Measurements from ENCODE around the gene HOXD10. TPM values are rescaled to one million over a fixed set of nuclear protein-coding genes. Genes with fewer than 3 reads are reported as not detected.

Gene HOXD10
- total RNA-seq, 2 experiments from 2014 or later = not detected

DNA sequence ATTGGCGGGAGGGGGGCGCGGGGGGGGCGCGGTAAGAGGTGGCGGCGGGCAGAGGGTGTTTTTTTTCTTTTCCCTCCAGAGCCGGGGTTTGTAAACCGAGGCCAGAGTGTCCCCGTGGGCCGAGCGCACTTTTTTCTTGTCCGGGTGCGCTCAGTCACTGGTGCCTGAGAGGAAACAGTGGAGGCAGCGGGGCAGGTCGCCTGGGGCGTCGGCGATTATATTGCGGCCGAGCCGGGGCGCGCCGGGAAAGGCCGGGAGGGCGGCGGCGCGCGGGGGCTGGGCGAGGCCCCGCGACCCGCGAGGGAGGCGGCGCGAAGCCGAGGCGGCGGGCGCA lies 13.2 kb downstream of the HOXD10 start:
- no peak for DNase-seq (ENCODE audit: low spot score)
- no peak for TF ChIP-seq EZH2phosphoT487 (IDR thresholded peaks at IDR 0.05; ENCODE audit: borderline replicate concordance, low read depth, low read length)
- TF ChIP-seq, protein P1, sequence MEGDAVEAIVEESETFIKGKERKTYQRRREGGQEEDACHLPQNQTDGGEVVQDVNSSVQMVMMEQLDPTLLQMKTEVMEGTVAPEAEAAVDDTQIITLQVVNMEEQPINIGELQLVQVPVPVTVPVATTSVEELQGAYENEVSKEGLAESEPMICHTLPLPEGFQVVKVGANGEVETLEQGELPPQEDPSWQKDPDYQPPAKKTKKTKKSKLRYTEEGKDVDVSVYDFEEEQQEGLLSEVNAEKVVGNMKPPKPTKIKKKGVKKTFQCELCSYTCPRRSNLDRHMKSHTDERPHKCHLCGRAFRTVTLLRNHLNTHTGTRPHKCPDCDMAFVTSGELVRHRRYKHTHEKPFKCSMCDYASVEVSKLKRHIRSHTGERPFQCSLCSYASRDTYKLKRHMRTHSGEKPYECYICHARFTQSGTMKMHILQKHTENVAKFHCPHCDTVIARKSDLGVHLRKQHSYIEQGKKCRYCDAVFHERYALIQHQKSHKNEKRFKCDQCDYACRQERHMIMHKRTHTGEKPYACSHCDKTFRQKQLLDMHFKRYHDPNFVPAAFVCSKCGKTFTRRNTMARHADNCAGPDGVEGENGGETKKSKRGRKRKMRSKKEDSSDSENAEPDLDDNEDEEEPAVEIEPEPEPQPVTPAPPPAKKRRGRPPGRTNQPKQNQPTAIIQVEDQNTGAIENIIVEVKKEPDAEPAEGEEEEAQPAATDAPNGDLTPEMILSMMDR (conservative IDR thresholded peaks at IDR 0.05; ENCODE audit: low read length) = no peak
- Histone ChIP-seq H2AFZ (ENCODE audit: low read length) (no peak overlapping the region), H3K36me3 (ENCODE audit: insufficient read depth, low read length) (no peaks in the 10 kb centered on the region), H3K79me2 (ENCODE audit: insufficient read depth, low read depth, low read length) (no peaks in the 10 kb centered on the region), H4K20me1 (ENCODE audit: insufficient read depth, low read length) (no peaks in the 10 kb centered on the region), H3K9me2 (ENCODE audit: insufficient read depth, low read length) (no peaks in the 10 kb centered on the region), H3K4me3 (ENCODE audit: low read depth, low read length, poor library complexity, severe bottlenecking) (no peak overlapping the region), H3K4me2 (ENCODE audit: low read length) (no peak overlapping the region), H3K4me1 (ENCODE audit: insufficient read depth, low read length, poor library complexity, severe bottlenecking) (no peaks in the 10 kb centered on the region), H3K9me3 (ENCODE audit: low read length) (no peaks in the 10 kb centered on the region), H3K27ac (ENCODE audit: low read depth, low read length, poor library complexity, severe bottlenecking) (no peak overlapping the region)
- no TSS peak for BruUV-seq (replicated peaks)
- POLR2A ChIA-PET = no interaction called here
- CTCF ChIA-PET (ENCODE audit: unreplicated experiment) = no interaction called here
- intact Hi-C loops (cut with micrococcal nuclease; ENCODE audit: unreplicated experiment) = loop anchor here (5.0 kb wide), 1 partner anchor 423 kb away; no protein-coding TSS in a partner anchor

DNA sequence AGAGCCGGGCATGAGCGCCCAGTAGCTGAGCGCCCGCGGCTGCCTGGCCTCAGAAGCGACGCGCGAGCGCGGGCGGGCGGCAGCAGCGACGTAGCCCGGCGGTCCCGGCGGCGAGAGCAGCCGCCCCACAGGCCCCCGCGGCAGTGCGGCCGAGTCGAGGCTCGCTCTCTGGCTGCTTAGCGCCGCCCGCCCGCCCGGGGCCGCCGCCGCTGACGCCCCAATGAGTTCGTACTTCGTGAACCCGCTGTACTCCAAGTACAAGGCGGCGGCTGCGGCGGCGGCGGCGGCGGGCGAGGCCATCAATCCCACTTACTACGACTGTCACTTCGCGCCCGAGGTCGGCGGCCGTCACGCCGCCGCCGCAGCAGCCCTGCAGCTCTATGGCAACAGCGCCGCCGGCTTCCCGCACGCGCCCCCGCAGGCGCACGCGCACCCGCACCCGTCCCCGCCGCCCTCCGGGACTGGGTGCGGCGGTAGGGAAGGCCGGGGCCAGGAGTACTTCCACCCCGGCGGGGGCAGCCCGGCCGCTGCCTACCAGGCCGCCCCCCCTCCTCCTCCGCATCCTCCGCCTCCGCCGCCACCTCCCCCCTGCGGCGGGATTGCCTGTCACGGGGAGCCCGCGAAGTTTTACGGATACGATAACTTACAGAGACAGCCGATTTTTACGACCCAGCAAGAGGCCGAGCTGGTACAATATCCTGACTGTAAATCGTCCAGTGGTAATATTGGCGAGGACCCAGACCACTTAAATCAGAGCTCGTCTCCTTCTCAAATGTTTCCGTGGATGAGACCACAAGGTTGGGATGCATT lies 13.8 kb downstream of the HOXD10 start:
- CTCF ChIA-PET (ENCODE audit: unreplicated experiment) = no interaction called here
- no peaks in the 10 kb centered on the region for H4K20me1 ChIP-seq (ENCODE audit: insufficient read depth, low read length)
- no peaks in the 10 kb centered on the region for H3K9me2 ChIP-seq (ENCODE audit: insufficient read depth, low read length)
- no peak overlapping the region for H3K27ac ChIP-seq (ENCODE audit: low read depth, low read length, poor library complexity, severe bottlenecking)
- TF ChIP-seq EZH2phosphoT487 (IDR thresholded peaks at IDR 0.05; ENCODE audit: borderline replicate concordance, low read depth, low read length) = no peak; the same call in 1 of the 2 replicates
- TF ChIP-seq, protein P1 (conservative IDR thresholded peaks at IDR 0.05; ENCODE audit: low read length) = no peak
- no peak overlapping the region for H3K4me3 ChIP-seq (ENCODE audit: low read depth, low read length, poor library complexity, severe bottlenecking)
- H3K4me2 ChIP-seq (ENCODE audit: low read length) = no peak overlapping the region
- H3K36me3 ChIP-seq (ENCODE audit: insufficient read depth, low read length) = no peaks in the 10 kb centered on the region
- H3K9me3 ChIP-seq (ENCODE audit: low read length) = no peaks in the 10 kb centered on the region
- no peaks in the 10 kb centered on the region for H3K4me1 ChIP-seq (ENCODE audit: insufficient read depth, low read length, poor library complexity, severe bottlenecking)
- POLR2A ChIA-PET = no interaction called here
- BruUV-seq (replicated peaks) = no TSS peak
- no peak for DNase-seq (ENCODE audit: low spot score)
- H3K79me2 ChIP-seq (ENCODE audit: insufficient read depth, low read depth, low read length) = no peaks in the 10 kb centered on the region
- intact Hi-C loops (cut with micrococcal nuclease; ENCODE audit: unreplicated experiment) = no loop called here
- H2AFZ ChIP-seq (ENCODE audit: low read length) = no peak overlapping the region
